PFSK-1 (cell line): ENCODE measurements around the gene MAML2.

ENCODE experiments used
- FOXP2 ChIP-seq: optimal IDR thresholded peaks from 2 replicates; pipeline ENCODE3; 2011; ENCODE audit warnings: borderline replicate concordance, control low read depth, inconsistent platforms; ENCODE audit not compliant: insufficient read depth; ENCODE audit errors: extremely low read length, extremely low read depth
- POLR2AphosphoS5 ChIP-seq: IDR thresholded peaks from 2 replicates; pipeline ENCODE4 v1.6.1; 2012; ENCODE audit warnings: low read depth, mild to moderate bottlenecking, control low read depth, low read length, moderate library complexity
- SIN3A ChIP-seq: IDR thresholded peaks from 2 replicates; pipeline ENCODE4 v1.6.1; 2012; ENCODE audit warnings: mild to moderate bottlenecking, low read length, moderate library complexity, borderline replicate concordance; ENCODE audit not compliant: insufficient read depth
- TAF1 ChIP-seq: IDR thresholded peaks from 2 replicates; pipeline ENCODE4 v1.6.1; 2012; ENCODE audit warnings: low read length, control low read depth, borderline replicate concordance; ENCODE audit not compliant: insufficient read depth
- TF ChIP-seq, protein P1 (sequence below), 2 experiments: IDR thresholded peaks; 2 replicates each; pipeline versions ENCODE4 v1.6.1 to v1.8.0; 2011 to 2012; ENCODE audit warnings: low read depth in 2 of 2, low read length in 2 of 2, control low read depth in 1 of 2, inconsistent platforms in 1 of 2, mild to moderate bottlenecking in 1 of 2, moderate library complexity in 1 of 2; ENCODE audit not compliant: insufficient read depth in 1 of 2

Gene MAML2

DNA sequence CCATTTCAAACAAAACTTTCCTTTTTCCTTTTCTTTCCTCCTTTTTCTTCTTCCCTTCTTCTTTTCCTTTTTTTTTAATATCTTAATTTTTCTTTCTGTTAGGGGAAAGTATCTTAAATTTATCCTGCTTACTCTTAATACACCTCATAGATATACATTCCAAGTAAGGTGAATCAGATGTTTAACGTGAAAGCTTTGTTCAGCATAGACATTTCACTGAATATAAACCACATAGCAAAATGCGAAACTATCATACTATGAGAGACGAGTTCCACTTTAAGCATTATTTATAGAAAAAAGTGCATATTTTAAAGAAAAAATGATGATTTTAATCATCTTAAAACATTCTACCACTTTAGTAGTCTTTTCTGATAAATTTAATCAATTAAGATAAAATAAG, 281.3 kb downstream of the MAML2 start:
- TF ChIP-seq TAF1 (no peak), POLR2AphosphoS5 (no peak), FOXP2 (no peak), SIN3A (no peak)
- TF ChIP-seq, protein P1, sequence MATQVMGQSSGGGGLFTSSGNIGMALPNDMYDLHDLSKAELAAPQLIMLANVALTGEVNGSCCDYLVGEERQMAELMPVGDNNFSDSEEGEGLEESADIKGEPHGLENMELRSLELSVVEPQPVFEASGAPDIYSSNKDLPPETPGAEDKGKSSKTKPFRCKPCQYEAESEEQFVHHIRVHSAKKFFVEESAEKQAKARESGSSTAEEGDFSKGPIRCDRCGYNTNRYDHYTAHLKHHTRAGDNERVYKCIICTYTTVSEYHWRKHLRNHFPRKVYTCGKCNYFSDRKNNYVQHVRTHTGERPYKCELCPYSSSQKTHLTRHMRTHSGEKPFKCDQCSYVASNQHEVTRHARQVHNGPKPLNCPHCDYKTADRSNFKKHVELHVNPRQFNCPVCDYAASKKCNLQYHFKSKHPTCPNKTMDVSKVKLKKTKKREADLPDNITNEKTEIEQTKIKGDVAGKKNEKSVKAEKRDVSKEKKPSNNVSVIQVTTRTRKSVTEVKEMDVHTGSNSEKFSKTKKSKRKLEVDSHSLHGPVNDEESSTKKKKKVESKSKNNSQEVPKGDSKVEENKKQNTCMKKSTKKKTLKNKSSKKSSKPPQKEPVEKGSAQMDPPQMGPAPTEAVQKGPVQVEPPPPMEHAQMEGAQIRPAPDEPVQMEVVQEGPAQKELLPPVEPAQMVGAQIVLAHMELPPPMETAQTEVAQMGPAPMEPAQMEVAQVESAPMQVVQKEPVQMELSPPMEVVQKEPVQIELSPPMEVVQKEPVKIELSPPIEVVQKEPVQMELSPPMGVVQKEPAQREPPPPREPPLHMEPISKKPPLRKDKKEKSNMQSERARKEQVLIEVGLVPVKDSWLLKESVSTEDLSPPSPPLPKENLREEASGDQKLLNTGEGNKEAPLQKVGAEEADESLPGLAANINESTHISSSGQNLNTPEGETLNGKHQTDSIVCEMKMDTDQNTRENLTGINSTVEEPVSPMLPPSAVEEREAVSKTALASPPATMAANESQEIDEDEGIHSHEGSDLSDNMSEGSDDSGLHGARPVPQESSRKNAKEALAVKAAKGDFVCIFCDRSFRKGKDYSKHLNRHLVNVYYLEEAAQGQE (IDR thresholded peaks at IDR 0.05; ENCODE audit: insufficient read depth in 1 of 2, low read depth in 2 of 2, low read length in 2 of 2) = no peak

DNA sequence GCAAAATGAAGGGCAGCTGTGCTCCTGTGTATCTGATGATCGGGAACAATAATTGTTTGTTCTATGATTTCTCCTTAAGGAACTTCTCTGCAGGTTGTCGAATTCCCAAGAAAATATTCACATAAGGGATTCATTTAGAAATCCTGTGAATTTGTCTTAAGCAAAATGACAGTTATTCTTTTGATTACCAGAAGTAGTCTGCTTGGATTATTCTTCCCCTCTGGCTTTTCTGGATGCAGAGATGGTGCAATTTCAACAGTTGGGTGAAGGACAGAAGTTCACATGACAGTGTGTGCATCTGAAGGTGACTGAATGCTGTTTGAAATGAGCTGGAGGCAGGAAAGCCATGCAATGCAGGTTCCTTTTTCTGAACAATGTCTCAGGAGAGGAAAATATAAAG, 281.9 kb downstream of the MAML2 start:
- TF ChIP-seq, protein P1 (IDR thresholded peaks at IDR 0.05; ENCODE audit: insufficient read depth in 1 of 2, low read depth in 2 of 2, low read length in 2 of 2) = no peak
- TF ChIP-seq SIN3A = no peak
- no peak for TF ChIP-seq TAF1
- no peak for TF ChIP-seq POLR2AphosphoS5
- TF ChIP-seq FOXP2 = no peak

DNA sequence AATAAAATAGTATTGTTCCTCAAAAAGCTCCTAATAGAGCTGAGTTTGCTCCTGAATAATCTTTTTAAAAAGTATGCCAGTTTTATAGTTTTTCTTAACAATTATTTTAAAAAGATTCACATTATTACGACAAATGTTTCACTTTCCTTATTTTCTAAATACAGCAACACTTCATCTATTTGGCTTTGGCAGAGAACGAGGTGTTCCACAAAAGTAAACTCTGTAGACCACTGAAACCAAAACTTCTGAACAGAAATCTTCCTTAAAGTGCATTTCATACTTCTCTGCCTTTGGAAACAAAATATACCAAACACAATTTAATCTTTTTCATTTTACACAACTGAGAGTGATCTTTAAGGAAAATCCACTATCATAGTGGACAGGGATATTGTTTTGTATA, 285.5 kb downstream of the MAML2 start:
- TF ChIP-seq TAF1 (no peak), SIN3A (no peak), POLR2AphosphoS5 (no peak), FOXP2 (no peak)
- TF ChIP-seq, protein P1 (IDR thresholded peaks at IDR 0.05; ENCODE audit: insufficient read depth in 1 of 2, low read depth in 2 of 2, low read length in 2 of 2) = no peak

DNA sequence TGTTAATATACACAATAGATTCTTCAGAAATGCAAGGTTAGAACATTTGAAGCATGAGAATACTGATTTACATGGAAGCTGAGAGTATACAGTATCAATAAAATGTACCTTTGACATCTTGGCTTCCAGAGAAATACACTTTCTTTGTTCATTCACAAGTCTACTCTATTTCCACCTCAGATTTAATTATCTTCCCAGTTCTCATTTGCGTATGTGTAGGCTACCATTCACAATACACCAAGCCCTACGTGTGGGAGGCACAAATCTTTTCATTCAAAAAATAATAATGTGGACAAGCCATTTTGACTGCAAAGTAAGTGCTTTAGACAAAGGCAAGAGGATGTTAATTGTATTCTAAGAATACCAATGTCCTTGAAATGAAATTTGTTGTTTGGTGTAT, 286.4 kb downstream of the MAML2 start:
- no peak for TF ChIP-seq FOXP2
- TF ChIP-seq POLR2AphosphoS5 = no peak
- TF ChIP-seq SIN3A = no peak
- TF ChIP-seq, protein P1 (IDR thresholded peaks at IDR 0.05; ENCODE audit: insufficient read depth in 1 of 2, low read depth in 2 of 2, low read length in 2 of 2) = no peak
- TF ChIP-seq TAF1 = no peak; the same call in 1 of the 2 replicates
